Liver (tissue), 9 donors: Measurements from ENCODE around the gene LNX2. TPM values are rescaled to one million over a fixed set of nuclear protein-coding genes. Genes with fewer than 3 reads are reported as not detected.

Experiments
- DNase-seq: peaks from one replicate; pipeline ENCODE4 v3.0.0-alpha.2; 2017; ENCODE audit warnings: low spot score
- H3K27ac ChIP-seq, 2 donors: one replicate each; pipeline ENCODE4 v1.7.0; 2013; ENCODE audit warnings: inconsistent platforms in 2 of 2, low read length in 2 of 2, control low read depth in 1 of 2, low read depth in 1 of 2, mild to moderate bottlenecking in 1 of 2
- H3K27me3 ChIP-seq, 4 donors: one replicate each; pipeline versions ENCODE4 v1.6.1 to v1.7.0; 2013; ENCODE audit warnings: low read length in 3 of 4, inconsistent platforms in 1 of 4, mild to moderate bottlenecking in 1 of 4, moderate library complexity in 1 of 4; ENCODE audit not compliant: control insufficient read depth in 4 of 4, insufficient read depth in 4 of 4
- H3K36me3 ChIP-seq, 4 donors: one replicate each; pipeline versions ENCODE4 v1.6.1 to v1.7.0; 2013; ENCODE audit warnings: low read length in 3 of 4, mild to moderate bottlenecking in 3 of 4, low read depth in 1 of 4, moderate library complexity in 1 of 4; ENCODE audit not compliant: control insufficient read depth in 4 of 4, insufficient read depth in 3 of 4
- H3K4me1 ChIP-seq, 4 donors: one replicate each; pipeline versions ENCODE4 v1.6.1 to v1.7.0; 2013; ENCODE audit warnings: low read length in 3 of 4, mild to moderate bottlenecking in 3 of 4, moderate library complexity in 1 of 4; ENCODE audit not compliant: control insufficient read depth in 4 of 4, insufficient read depth in 4 of 4
- H3K4me3 ChIP-seq, 3 donors: one replicate each; pipeline versions ENCODE4 v1.6.1 to v1.7.0; 2013; ENCODE audit warnings: low read length in 3 of 3, control low read depth in 1 of 3, low read depth in 1 of 3, mild to moderate bottlenecking in 1 of 3
- H3K9ac ChIP-seq, 2 donors: one replicate each; pipeline ENCODE4 v1.7.0; 2013; ENCODE audit warnings: low read length in 2 of 2, mild to moderate bottlenecking in 2 of 2, moderate library complexity in 2 of 2, control low read depth in 1 of 2, low read depth in 1 of 2
- H3K9me3 ChIP-seq, 4 donors: one replicate each; pipeline versions ENCODE4 v1.6.1 to v1.7.0; 2013; ENCODE audit warnings: low read length in 3 of 4; ENCODE audit not compliant: control insufficient read depth in 4 of 4
- EGR1 ChIP-seq, 2 donors: IDR thresholded peaks; 2 replicates each; pipeline ENCODE4 v1.6.1; 2016 to 2018; ENCODE audit warnings: antibody characterized with exemption in 2 of 2, low read depth in 2 of 2
- FOXA1 ChIP-seq: IDR thresholded peaks from 2 replicates; pipeline ENCODE4 v1.6.1; 2016; ENCODE audit warnings: antibody characterized with exemption
- FOXA2 ChIP-seq: IDR thresholded peaks from 2 replicates; pipeline ENCODE4 v1.6.1; 2016; ENCODE audit warnings: antibody characterized with exemption
- GABPA ChIP-seq, 2 donors: IDR thresholded peaks in 1 of 2; conservative IDR thresholded peaks in 1 of 2; 2 replicates each; pipeline ENCODE4 v1.6.1; 2016; ENCODE audit warnings: antibody characterized with exemption in 2 of 2, mild to moderate bottlenecking in 1 of 2, moderate library complexity in 1 of 2
- HNF4A ChIP-seq, 2 donors: conservative IDR thresholded peaks; 2 replicates each; pipeline ENCODE4 v1.6.1; 2016; ENCODE audit warnings: antibody characterized with exemption in 2 of 2, mild to moderate bottlenecking in 2 of 2
- HNF4G ChIP-seq: IDR thresholded peaks from 2 replicates; pipeline ENCODE4 v1.6.1; 2016; ENCODE audit warnings: antibody characterized with exemption
- JUND ChIP-seq, 2 donors: IDR thresholded peaks; 2 replicates each; pipeline ENCODE4 v1.6.1; 2016; ENCODE audit warnings: antibody characterized with exemption in 2 of 2
- NR2F2 ChIP-seq: IDR thresholded peaks from 2 replicates; pipeline ENCODE4 v1.6.1; 2016; ENCODE audit warnings: antibody characterized with exemption
- RAD21 ChIP-seq, 2 donors: IDR thresholded peaks; 2 replicates each; pipeline ENCODE4 v1.6.1; 2016; ENCODE audit warnings: antibody characterized with exemption in 2 of 2, mild to moderate bottlenecking in 2 of 2
- RXRA ChIP-seq, 2 donors: IDR thresholded peaks; 2 replicates each; pipeline ENCODE4 v1.6.1; 2017 to 2018; ENCODE audit warnings: antibody characterized with exemption in 2 of 2, mild to moderate bottlenecking in 1 of 2
- SP1 ChIP-seq: IDR thresholded peaks from 2 replicates; pipeline ENCODE4 v1.6.1; 2018; ENCODE audit warnings: antibody characterized with exemption, mild to moderate bottlenecking
- TAF1 ChIP-seq: conservative IDR thresholded peaks from 2 replicates; pipeline ENCODE4 v1.6.1; 2016; ENCODE audit warnings: antibody characterized with exemption, mild to moderate bottlenecking
- YY1 ChIP-seq: IDR thresholded peaks from 2 replicates; pipeline ENCODE4 v1.6.1; 2016; ENCODE audit warnings: antibody characterized with exemption, mild to moderate bottlenecking
- WGBS: extraction: QIAGEN DNeasy Blood & Tissue Kit; methylation state at CpG from one replicate; pipeline ENCODE4 v1.1.7; 2013; 5-methylcytosine and 5-hydroxymethylcytosine counted together
- polyA plus RNA-seq, 2 donors: library from polyadenylated mRNA; stranded (reverse) in 1 of 2; unstranded in 1 of 2; fragments of 200-250 nt in 1 of 2; fragments of >200 nt in 1 of 2; fragmentation: Nextera tagmentation in 1 of 2; extraction: Ambion mirVana in 1 of 2; gene quantifications; one replicate each; pipeline versions ENCODE4 v1.2.1 to v1.2.3, GENCODE V29; 2013 to 2015
- total RNA-seq, 2 donors: library from RNA; depleted of rRNA; stranded (reverse); fragments of >200 nt; gene quantifications; one replicate each; pipeline ENCODE4 v1.2.3, GENCODE V29; 2014
- TF ChIP-seq, protein P1 (sequence below): IDR thresholded peaks from 2 replicates; pipeline ENCODE4 v1.6.1; 2016; ENCODE audit warnings: antibody characterized with exemption
- TF ChIP-seq, protein P2 (sequence below): IDR thresholded peaks from 2 replicates; pipeline ENCODE4 v1.6.1; 2016; ENCODE audit warnings: antibody characterized with exemption
- TF ChIP-seq, protein P3 (sequence below): fragments of 150-350 bp; IDR thresholded peaks from 2 replicates; pipeline ENCODE4 v1.5.1; 2017; ENCODE audit warnings: improper control_type of control experiment, low read depth, low read length; ENCODE audit not compliant: missing input control
- TF ChIP-seq, protein P4 (sequence below): IDR thresholded peaks from 2 replicates; pipeline ENCODE4 v1.6.1; 2016; ENCODE audit warnings: antibody characterized with exemption
- TF ChIP-seq, protein P5 (sequence below): IDR thresholded peaks from 2 replicates; pipeline ENCODE4 v1.6.1; 2016; ENCODE audit warnings: antibody characterized with exemption, mild to moderate bottlenecking
- donor health status: healthy.
- donor health status: healthy.
- donor health status: healthy.
- donor health status: healthy.
- donor health status: healthy.

The LNX2 gene
- total and polyA plus RNA-seq, 4 donors = 6.2 to 25.9 (median 13.3) TPM

DNA sequence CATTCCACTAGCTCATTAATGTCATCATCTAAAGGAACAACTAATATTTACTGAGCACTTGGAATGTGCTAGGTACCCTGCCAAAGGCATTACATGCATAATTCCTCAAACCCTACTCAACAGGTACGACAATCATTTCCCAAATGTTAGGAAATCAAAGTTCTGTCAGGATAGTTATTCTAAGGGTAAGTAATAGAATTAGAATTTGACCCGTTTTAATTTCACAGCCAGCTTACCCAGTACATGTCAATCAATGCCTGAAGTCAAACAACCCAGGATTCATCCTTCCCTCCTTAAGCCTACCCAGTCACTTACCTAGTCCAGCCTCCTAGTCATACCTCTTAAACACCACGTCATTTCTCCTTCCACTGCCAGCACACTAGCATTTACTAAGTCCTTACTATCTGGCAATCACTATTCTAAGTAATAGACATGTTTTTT is 2.4 kb downstream of the LNX2 start:
- 36% methylated on average over 3 of the region's 3 CpGs for WGBS
- peaks cover 10 to 51% (median 33%) of the 10 kb centered on the region in 4 donors for H3K4me1 ChIP-seq
- H3K27ac ChIP-seq = peak overlapping the region in 1 of 2 donors; percentile 28
- H3K9ac ChIP-seq = no peak overlapping the region
- DNase-seq = no peak
- no peaks in the 10 kb centered on the region for H3K27me3 ChIP-seq
- peak overlapping the region; percentile 35 to 79 (median 39) for H3K4me3 ChIP-seq
- peaks cover 0 to 1% (median 0%) of the 10 kb centered on the region in 4 donors for H3K9me3 ChIP-seq
- TF ChIP-seq FOXA1 = no peak
- peak; percentile 10 for TF ChIP-seq HNF4G
- TF ChIP-seq SP1 = peak; percentile 38
- peak; percentile 62 to 63 for TF ChIP-seq HNF4A (conservative IDR thresholded peaks at IDR 0.05)
- TF ChIP-seq, protein P1, sequence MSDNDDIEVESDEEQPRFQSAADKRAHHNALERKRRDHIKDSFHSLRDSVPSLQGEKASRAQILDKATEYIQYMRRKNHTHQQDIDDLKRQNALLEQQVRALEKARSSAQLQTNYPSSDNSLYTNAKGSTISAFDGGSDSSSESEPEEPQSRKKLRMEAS = peak; percentile 39
- TF ChIP-seq EGR1 (IDR thresholded peaks at IDR 0.05; ENCODE audit: low read depth in 2 of 2) = no peak
- TF ChIP-seq, protein P2, sequence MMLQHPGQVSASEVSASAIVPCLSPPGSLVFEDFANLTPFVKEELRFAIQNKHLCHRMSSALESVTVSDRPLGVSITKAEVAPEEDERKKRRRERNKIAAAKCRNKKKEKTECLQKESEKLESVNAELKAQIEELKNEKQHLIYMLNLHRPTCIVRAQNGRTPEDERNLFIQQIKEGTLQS = peak; percentile 52
- TF ChIP-seq, protein P3, sequence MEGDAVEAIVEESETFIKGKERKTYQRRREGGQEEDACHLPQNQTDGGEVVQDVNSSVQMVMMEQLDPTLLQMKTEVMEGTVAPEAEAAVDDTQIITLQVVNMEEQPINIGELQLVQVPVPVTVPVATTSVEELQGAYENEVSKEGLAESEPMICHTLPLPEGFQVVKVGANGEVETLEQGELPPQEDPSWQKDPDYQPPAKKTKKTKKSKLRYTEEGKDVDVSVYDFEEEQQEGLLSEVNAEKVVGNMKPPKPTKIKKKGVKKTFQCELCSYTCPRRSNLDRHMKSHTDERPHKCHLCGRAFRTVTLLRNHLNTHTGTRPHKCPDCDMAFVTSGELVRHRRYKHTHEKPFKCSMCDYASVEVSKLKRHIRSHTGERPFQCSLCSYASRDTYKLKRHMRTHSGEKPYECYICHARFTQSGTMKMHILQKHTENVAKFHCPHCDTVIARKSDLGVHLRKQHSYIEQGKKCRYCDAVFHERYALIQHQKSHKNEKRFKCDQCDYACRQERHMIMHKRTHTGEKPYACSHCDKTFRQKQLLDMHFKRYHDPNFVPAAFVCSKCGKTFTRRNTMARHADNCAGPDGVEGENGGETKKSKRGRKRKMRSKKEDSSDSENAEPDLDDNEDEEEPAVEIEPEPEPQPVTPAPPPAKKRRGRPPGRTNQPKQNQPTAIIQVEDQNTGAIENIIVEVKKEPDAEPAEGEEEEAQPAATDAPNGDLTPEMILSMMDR = no peak
- TF ChIP-seq, protein P4, sequence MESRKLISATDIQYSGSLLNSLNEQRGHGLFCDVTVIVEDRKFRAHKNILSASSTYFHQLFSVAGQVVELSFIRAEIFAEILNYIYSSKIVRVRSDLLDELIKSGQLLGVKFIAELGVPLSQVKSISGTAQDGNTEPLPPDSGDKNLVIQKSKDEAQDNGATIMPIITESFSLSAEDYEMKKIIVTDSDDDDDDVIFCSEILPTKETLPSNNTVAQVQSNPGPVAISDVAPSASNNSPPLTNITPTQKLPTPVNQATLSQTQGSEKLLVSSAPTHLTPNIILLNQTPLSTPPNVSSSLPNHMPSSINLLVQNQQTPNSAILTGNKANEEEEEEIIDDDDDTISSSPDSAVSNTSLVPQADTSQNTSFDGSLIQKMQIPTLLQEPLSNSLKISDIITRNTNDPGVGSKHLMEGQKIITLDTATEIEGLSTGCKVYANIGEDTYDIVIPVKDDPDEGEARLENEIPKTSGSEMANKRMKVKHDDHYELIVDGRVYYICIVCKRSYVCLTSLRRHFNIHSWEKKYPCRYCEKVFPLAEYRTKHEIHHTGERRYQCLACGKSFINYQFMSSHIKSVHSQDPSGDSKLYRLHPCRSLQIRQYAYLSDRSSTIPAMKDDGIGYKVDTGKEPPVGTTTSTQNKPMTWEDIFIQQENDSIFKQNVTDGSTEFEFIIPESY = no peak
- no peak for TF ChIP-seq GABPA (IDR thresholded peaks at IDR 0.05 in 1 of 2, conservative IDR thresholded peaks at IDR 0.05 in 1 of 2)
- no peak for TF ChIP-seq RAD21 (IDR thresholded peaks at IDR 0.05)
- no peak for TF ChIP-seq NR2F2
- peak; percentile 53 for TF ChIP-seq FOXA2
- peak in 1 of 2 donors; percentile 78 for TF ChIP-seq JUND (IDR thresholded peaks at IDR 0.05)
- TF ChIP-seq TAF1 = no peak
- TF ChIP-seq RXRA (IDR thresholded peaks at IDR 0.05) = peak; percentile 36 to 61
- TF ChIP-seq, protein P5, sequence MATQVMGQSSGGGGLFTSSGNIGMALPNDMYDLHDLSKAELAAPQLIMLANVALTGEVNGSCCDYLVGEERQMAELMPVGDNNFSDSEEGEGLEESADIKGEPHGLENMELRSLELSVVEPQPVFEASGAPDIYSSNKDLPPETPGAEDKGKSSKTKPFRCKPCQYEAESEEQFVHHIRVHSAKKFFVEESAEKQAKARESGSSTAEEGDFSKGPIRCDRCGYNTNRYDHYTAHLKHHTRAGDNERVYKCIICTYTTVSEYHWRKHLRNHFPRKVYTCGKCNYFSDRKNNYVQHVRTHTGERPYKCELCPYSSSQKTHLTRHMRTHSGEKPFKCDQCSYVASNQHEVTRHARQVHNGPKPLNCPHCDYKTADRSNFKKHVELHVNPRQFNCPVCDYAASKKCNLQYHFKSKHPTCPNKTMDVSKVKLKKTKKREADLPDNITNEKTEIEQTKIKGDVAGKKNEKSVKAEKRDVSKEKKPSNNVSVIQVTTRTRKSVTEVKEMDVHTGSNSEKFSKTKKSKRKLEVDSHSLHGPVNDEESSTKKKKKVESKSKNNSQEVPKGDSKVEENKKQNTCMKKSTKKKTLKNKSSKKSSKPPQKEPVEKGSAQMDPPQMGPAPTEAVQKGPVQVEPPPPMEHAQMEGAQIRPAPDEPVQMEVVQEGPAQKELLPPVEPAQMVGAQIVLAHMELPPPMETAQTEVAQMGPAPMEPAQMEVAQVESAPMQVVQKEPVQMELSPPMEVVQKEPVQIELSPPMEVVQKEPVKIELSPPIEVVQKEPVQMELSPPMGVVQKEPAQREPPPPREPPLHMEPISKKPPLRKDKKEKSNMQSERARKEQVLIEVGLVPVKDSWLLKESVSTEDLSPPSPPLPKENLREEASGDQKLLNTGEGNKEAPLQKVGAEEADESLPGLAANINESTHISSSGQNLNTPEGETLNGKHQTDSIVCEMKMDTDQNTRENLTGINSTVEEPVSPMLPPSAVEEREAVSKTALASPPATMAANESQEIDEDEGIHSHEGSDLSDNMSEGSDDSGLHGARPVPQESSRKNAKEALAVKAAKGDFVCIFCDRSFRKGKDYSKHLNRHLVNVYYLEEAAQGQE = no peak
- no peak for TF ChIP-seq YY1
- no peaks in the 10 kb centered on the region for H3K36me3 ChIP-seq
